B cell (primary cell): ENCODE data around the gene STARD3.

Experiments
- CTCF ChIP-seq: fragments of 200-600 bp; IDR thresholded peaks from one replicate; pipeline ENCODE4 v1.8.0; 2022; ENCODE audit warnings: antibody characterized with exemption, mild to moderate bottlenecking
- EZH2 ChIP-seq: IDR thresholded peaks from 2 replicates; pipeline ENCODE4 v1.6.1; 2012; ENCODE audit warnings: borderline replicate concordance, low read depth, mild to moderate bottlenecking, moderate library complexity, low read length; ENCODE audit not compliant: insufficient read depth, poor library complexity, severe bottlenecking

DNA sequence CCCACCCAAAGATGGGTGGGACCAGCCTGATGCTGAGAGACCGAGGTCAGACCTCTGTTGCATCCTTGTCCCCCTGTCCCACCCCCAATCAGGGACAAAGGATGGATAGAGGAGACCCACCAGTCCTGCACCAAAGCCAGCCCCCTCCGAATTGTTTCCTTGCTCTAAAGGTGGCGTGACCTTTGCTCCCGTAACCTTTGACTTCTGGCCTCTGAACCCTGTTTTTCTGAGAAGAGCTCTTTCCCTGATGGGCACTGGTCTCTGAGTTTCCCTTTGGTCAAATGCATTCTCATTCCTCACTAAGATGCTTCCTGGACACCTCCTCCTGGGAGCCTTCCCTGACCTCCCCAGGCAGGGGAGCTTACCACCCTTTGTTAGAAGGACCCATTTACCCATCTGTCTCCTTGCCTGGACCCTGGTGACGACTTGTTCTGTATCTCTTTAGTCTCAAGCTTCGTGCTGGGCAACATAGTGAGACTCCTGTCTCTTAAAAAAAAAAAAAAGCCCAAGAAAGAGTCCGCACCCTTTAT lies 23.9 kb upstream of the STARD3 start:
- TF ChIP-seq CTCF, result no peak
- no peak for TF ChIP-seq EZH2
